K562 (cell line): ENCODE data around the gene POU2F1. TPM values are rescaled to one million over a fixed set of nuclear protein-coding genes. Genes with fewer than 3 reads are reported as not detected.

ENCODE experiments used
- ATF7 ChIP-seq: fragments of 450-650 bp; IDR thresholded peaks from 2 replicates; pipeline ENCODE4 v1.7.1; 2014; ENCODE audit warnings: mild to moderate bottlenecking, moderate library complexity
- HCFC1 ChIP-seq: IDR thresholded peaks from 2 replicates; pipeline ENCODE4 v1.6.1; 2012; ENCODE audit warnings: low read depth, low read length, improper control_type of control experiment
- LARP7 ChIP-seq: fragments of 450-650 bp; IDR thresholded peaks from 2 replicates; pipeline ENCODE4 v1.6.1; 2016
- MAZ ChIP-seq, 2 experiments: fragments of 450-650 bp in 1 of 2; sonication (generic) in 1 of 2; formaldehyde crosslinking; IDR thresholded peaks in 1 of 2; conservative IDR thresholded peaks in 1 of 2; 2 replicates each; pipeline versions ENCODE4 v1.4.0 to v1.5.0; 2020; ENCODE audit warnings: mild to moderate bottlenecking in 1 of 2, missing genetic modification reagents in 1 of 2
- MED1 ChIP-seq: sonication (generic); formaldehyde crosslinking; IDR thresholded peaks from 2 replicates; pipeline ENCODE4 v1.8.1; 2023; ENCODE audit warnings: missing genetic modification reagents, borderline replicate concordance
- NFXL1 ChIP-seq: fragments of 450-650 bp; formaldehyde crosslinking; IDR thresholded peaks from 2 replicates; pipeline ENCODE4 v1.4.0; 2021; ENCODE audit warnings: mild to moderate bottlenecking
- NONO ChIP-seq, 2 experiments: fragments of 200-400 bp in 1 of 2; fragments of 450-650 bp in 1 of 2; formaldehyde crosslinking in 1 of 2; IDR thresholded peaks; 2 replicates each; pipeline ENCODE4 v1.6.1; 2017; ENCODE audit warnings: low read depth in 2 of 2, mild to moderate bottlenecking in 2 of 2, moderate library complexity in 2 of 2, low read length in 1 of 2
- SAFB ChIP-seq: fragments of 200-400 bp; formaldehyde crosslinking; IDR thresholded peaks from 2 replicates; pipeline ENCODE4 v1.6.1; 2017; ENCODE audit warnings: low read depth, low read length, borderline replicate concordance
- SAP30 ChIP-seq: fragments of 200-600 bp; sonication (generic); IDR thresholded peaks from 2 replicates; pipeline ENCODE4 v1.6.1; 2012; ENCODE audit warnings: borderline replicate concordance, low read depth, mild to moderate bottlenecking, moderate library complexity, low read length, control low read depth, inconsistent platforms; ENCODE audit not compliant: insufficient read depth, poor library complexity, severe bottlenecking
- TAF1 ChIP-seq: IDR thresholded peaks from 2 replicates; pipeline ENCODE4 v1.6.1; 2011; ENCODE audit warnings: mild to moderate bottlenecking, low read length, moderate library complexity; ENCODE audit not compliant: insufficient read depth, control insufficient read depth, severe bottlenecking; ENCODE audit errors: extremely low read depth
- ZNF551 ChIP-seq: fragments of 250-450 bp; sonication (Bioruptor Pico); IDR thresholded peaks from 2 replicates; pipeline ENCODE4 v1.5.0; 2021; ENCODE audit warnings: mild to moderate bottlenecking, moderate library complexity
- ZNF740 ChIP-seq, 3 experiments: fragments of 200-800 bp in 1 of 3; sonication (Bioruptor generic) in 1 of 3; sonication (generic) in 1 of 3; formaldehyde crosslinking in 1 of 3; IDR thresholded peaks; 2 replicates each; pipeline versions ENCODE4 v1.6.1 to v1.8.0; 2016 to 2022; ENCODE audit warnings: mild to moderate bottlenecking in 2 of 3, missing compliant biosample characterization in 2 of 3, missing genetic modification characterization in 2 of 3, missing genetic modification reagents in 1 of 3
- polyA plus RNA-seq, 8 experiments: library from polyadenylated mRNA; depleted of rRNA in 4 of 8; stranded (reverse) in 5 of 8; unstranded in 3 of 8; fragments of >200 nt; fragmentation: Nextera tagmentation in 2 of 8; fragmentation: Illumina TruSeq in 1 of 8; extraction: Ambion mirVana in 2 of 8; extraction: Trizol in 1 of 8; gene quantifications; 2 replicates each; pipeline versions ENCODE4 v1.2.1 to v1.2.3, GENCODE V29; 2011 to 2014; ENCODE audit warnings: inconsistent platforms in 1 of 8, missing spikeins in 1 of 8
- total RNA-seq, 7 experiments: library from RNA; depleted of rRNA in 6 of 7; stranded (reverse); fragments of >200 nt in 6 of 7; fragmentation: Illumina TruSeq in 2 of 7; extraction: Trizol in 2 of 7; gene quantifications; 2 replicates each; pipeline versions ENCODE4 v1.2.1 to v1.2.3, GENCODE V29; 2011 to 2021; ENCODE audit warnings: low replicate concordance in 1 of 7
- TF ChIP-seq, protein P1 (sequence below): sonication (generic); IDR thresholded peaks from 2 replicates; pipeline ENCODE4 v1.6.1; 2016
- TF ChIP-seq, protein P2 (sequence below): fragments of 450-650 bp; IDR thresholded peaks from 2 replicates; pipeline ENCODE4 v1.6.1; 2018; ENCODE audit not compliant: partially characterized antibody

The POU2F1 gene
- total and polyA plus RNA-seq, 9 of the 15 experiments (the other 6 are each of a cell fraction or from before 2014, with no cell fraction given): 2.6 to 22.3 (median 8.8) TPM

DNA sequence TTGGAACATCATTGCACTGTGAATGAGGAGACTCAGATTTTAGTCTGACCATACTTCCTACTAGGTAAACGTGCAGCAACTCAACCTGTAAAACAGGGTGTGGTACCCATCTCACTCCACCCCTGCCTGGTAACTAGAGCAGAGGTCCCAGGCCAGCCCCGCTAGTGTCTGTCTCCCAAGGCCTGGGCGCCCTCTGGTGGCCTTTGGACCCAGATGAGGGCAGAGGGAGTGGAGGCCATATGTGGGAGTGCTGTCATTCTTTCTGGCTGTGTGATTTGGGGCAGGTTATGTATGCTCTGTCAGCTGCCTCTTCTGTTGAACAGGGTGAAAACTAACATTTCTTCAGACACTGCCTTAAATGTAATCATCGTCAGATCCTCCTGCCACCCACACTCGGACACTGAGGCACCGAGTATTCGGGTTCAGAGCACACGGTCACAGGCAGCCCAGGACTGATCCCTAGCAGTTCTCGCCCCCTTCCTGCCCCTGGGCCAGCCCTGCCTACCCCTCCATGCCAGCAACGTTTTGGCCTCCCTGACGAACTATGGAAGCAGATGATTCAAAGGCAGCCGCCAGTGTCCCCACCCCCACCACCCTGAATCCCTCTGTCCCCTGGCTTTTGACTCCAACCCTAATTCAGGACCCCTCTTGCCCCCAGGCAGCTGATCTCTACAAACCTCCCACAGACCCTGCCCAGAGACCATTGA is 221.6 kb downstream of the POU2F1 start (continued):
- TF ChIP-seq SAFB (no peak), ATF7 (peak; percentile 31; the same call in 1 of the 2 replicates), ZNF740 (CRISPR knock-in tag; IDR thresholded peaks at IDR 0.05) (0 out of 2 replicates have a peak, but pooled peaks have one; percentile 27), ZNF740 (tag; IDR thresholded peaks at IDR 0.05) (no peak), ZNF551 (CRISPR knock-in tag) (no peak), MED1 (CRISPR knock-in tag) (no peak), SAP30 (no peak), LARP7 (no peak), TAF1 (no peak), MAZ (CRISPR knock-in tag; conservative IDR thresholded peaks at IDR 0.05 in 1 of 2, IDR thresholded peaks at IDR 0.05 in 1 of 2) (peak; percentile 67 to 73), HCFC1 (0 out of 2 replicates have a peak, but pooled peaks have one; percentile 25), NONO (IDR thresholded peaks at IDR 0.05; ENCODE audit: low read depth in 2 of 2, low read length in 1 of 2) (0 out of 4 replicates have a peak, but pooled peaks of 1 of the 2 experiments have one; percentile 38), NFXL1 (CRISPR knock-in tag) (no peak)
- TF ChIP-seq, protein P1, sequence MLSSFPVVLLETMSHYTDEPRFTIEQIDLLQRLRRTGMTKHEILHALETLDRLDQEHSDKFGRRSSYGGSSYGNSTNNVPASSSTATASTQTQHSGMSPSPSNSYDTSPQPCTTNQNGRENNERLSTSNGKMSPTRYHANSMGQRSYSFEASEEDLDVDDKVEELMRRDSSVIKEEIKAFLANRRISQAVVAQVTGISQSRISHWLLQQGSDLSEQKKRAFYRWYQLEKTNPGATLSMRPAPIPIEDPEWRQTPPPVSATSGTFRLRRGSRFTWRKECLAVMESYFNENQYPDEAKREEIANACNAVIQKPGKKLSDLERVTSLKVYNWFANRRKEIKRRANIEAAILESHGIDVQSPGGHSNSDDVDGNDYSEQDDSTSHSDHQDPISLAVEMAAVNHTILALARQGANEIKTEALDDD: peak; percentile 93
- TF ChIP-seq, protein P2, sequence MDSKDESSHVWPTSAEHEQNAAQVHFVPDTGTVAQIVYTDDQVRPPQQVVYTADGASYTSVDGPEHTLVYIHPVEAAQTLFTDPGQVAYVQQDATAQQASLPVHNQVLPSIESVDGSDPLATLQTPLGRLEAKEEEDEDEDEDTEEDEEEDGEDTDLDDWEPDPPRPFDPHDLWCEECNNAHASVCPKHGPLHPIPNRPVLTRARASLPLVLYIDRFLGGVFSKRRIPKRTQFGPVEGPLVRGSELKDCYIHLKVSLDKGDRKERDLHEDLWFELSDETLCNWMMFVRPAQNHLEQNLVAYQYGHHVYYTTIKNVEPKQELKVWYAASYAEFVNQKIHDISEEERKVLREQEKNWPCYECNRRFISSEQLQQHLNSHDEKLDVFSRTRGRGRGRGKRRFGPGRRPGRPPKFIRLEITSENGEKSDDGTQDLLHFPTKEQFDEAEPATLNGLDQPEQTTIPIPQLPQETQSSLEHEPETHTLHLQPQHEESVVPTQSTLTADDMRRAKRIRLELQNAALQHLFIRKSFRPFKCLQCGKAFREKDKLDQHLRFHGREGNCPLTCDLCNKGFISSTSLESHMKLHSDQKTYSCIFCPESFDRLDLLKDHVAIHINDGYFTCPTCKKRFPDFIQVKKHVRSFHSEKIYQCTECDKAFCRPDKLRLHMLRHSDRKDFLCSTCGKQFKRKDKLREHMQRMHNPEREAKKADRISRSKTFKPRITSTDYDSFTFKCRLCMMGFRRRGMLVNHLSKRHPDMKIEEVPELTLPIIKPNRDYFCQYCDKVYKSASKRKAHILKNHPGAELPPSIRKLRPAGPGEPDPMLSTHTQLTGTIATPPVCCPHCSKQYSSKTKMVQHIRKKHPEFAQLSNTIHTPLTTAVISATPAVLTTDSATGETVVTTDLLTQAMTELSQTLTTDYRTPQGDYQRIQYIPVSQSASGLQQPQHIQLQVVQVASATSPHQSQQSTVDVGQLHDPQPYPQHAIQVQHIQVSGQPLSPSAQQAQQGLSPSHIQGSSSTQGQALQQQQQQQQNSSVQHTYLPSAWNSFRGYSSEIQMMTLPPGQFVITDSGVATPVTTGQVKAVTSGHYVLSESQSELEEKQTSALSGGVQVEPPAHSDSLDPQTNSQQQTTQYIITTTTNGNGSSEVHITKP: no peak
